GM12874 (cell line): ENCODE measurements around the gene MATN4.

ENCODE experiments used
- CTCF ChIP-seq: IDR thresholded peaks from 2 replicates; pipeline ENCODE4 v1.5.1; 2011; ENCODE audit warnings: low read depth, mild to moderate bottlenecking, control low read depth, low read length, moderate library complexity; ENCODE audit not compliant: insufficient read depth

Gene MATN4

DNA sequence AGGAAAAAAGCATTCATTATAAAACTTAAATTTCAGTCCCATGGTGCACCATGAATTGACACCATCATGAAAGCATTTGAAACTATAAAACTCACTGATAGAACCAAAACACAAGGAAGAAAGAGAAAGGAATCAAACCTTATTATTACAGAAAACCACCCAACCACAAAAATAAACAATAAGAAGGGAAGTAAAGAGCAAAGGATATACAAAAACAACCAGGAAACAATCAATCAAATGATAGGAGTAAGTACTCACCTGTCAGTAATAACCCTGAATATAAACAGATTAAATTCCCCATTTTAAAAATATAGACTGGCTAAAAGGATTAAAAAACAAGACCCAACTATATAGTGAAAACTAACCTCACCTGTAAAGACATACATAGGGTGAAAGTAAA, 59.5 kb downstream of the MATN4 start:
- no peak for TF ChIP-seq CTCF

DNA sequence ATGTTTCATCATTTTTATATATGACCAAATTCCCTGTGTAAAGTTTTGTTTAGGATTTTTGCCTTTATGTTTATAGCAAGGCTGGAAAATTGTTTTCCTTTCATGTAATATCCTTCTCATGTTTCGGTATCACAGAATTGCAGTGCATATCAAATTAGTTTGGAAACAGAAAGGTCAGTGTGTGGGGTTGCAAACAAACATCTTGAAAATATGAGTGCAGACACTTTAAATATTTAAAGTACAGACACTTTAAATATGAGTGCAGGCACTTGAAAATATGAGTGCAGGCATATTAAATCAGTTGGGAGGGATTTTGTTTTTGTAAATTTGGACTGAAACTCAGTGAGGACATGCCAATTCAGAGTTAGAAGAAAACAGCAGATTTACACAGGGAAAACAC, 60.2 kb downstream of the MATN4 start:
- no peak for TF ChIP-seq CTCF

DNA sequence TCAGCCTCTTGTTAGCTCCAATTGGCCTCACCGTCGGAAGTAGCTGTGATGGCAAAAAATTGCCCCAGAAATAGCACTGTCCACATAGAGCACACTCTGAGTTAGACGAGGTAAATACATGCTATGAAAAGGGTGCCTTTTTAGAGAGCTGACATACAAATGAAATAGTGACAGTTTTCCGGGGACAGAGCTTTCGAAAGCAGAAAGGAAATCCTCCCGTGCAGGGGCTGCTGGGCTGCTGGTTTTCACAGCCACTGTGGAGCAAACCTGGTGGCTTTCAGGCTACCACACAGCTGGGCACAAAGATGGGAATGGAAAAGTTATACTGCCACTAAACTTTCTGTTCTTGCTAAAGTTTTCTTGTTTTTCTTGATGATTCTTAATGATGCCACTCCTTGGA, 62.0 kb downstream of the MATN4 start:
- TF ChIP-seq CTCF = no peak
